Nephron (organoid): ENCODE measurements around the gene NBEAL1.
"Not testable (repeated sequence)": the region's sequence is repeated elsewhere in the genome, so short reads cannot be mapped to it uniquely, and the experiment has no call there.

ENCODE experiments used
- H3K27ac Mint-ChIP-seq, 3 experiments: 2 replicates each; pipeline ENCODE4 v1.8.0; 2020; ENCODE audit warnings: mixed read lengths in 3 of 3, mild to moderate bottlenecking in 2 of 3, moderate library complexity in 1 of 3
- H3K27me3 Mint-ChIP-seq: 2 replicates; pipeline ENCODE4 v1.8.0; 2021; ENCODE audit warnings: low read depth, mild to moderate bottlenecking, moderate library complexity, mixed read lengths
- H3K36me3 Mint-ChIP-seq: 2 replicates; pipeline ENCODE4 v1.8.0; 2020; ENCODE audit warnings: low read depth, mixed read lengths
- H3K4me1 Mint-ChIP-seq: 2 replicates; pipeline ENCODE4 v1.8.0; 2020; ENCODE audit warnings: mixed read lengths
- H3K4me3 Mint-ChIP-seq, 3 experiments: 2 replicates each; pipeline ENCODE4 v1.8.0; 2020; ENCODE audit warnings: mild to moderate bottlenecking in 3 of 3, mixed read lengths in 3 of 3, moderate library complexity in 2 of 3
- H3K9me3 Mint-ChIP-seq: 2 replicates; pipeline ENCODE4 v1.8.0; 2020; ENCODE audit warnings: mixed read lengths
- CTCF ChIP-seq, 3 experiments: fragments of 200-600 bp; sonication (generic); IDR thresholded peaks; one replicate each; pipeline ENCODE4 v1.5.0; 2021; ENCODE audit warnings: antibody characterized with exemption in 3 of 3; ENCODE audit not compliant: unreplicated experiment in 3 of 3

NBEAL1 gene

GRCh38 chr2:203033395-203033794 lies 18.7 kb downstream of the NBEAL1 start:
- H3K9me3 Mint-ChIP-seq: no peaks in the 10 kb centered on the region
- no peak overlapping the region for H3K4me3 Mint-ChIP-seq
- H3K4me1 Mint-ChIP-seq: peaks cover 15% of the 10 kb centered on the region
- peaks cover 5% of the 10 kb centered on the region for H3K27me3 Mint-ChIP-seq
- H3K36me3 Mint-ChIP-seq: peaks cover 9% of the 10 kb centered on the region
- peak overlapping the region in 1 of 3 experiments; percentile 37 for H3K27ac Mint-ChIP-seq
- TF ChIP-seq CTCF (IDR thresholded peaks at IDR 0.05; ENCODE audit: unreplicated experiment in 3 of 3): no peak

GRCh38 chr2:203035879-203036470 lies 21.3 kb downstream of the NBEAL1 start:
- peaks cover 17% of the 10 kb centered on the region for H3K4me1 Mint-ChIP-seq
- H3K27me3 Mint-ChIP-seq: peaks cover 5% of the 10 kb centered on the region
- H3K27ac Mint-ChIP-seq: no peak overlapping the region
- no peaks in the 10 kb centered on the region for H3K9me3 Mint-ChIP-seq
- H3K36me3 Mint-ChIP-seq: peaks cover 10% of the 10 kb centered on the region
- no peak for TF ChIP-seq CTCF (IDR thresholded peaks at IDR 0.05; ENCODE audit: unreplicated experiment in 3 of 3)
- no peak overlapping the region for H3K4me3 Mint-ChIP-seq

- Mint-ChIP-seq H3K36me3 (peaks cover 16% of the 10 kb centered on the region), H3K4me1 (peaks cover 21% of the 10 kb centered on the region), H3K4me3 (no peak overlapping the region), H3K27me3 (peaks cover 5% of the 10 kb centered on the region), H3K27ac (no peak overlapping the region), H3K9me3 (no peaks in the 10 kb centered on the region)
- TF ChIP-seq CTCF (IDR thresholded peaks at IDR 0.05; ENCODE audit: unreplicated experiment in 3 of 3): no peak
Measured at GRCh38 chr2:203037026-203037425, 22.4 kb downstream of the NBEAL1 start.

- Mint-ChIP-seq H3K4me1 (peaks cover 18% of the 10 kb centered on the region), H3K27ac (no peak overlapping the region), H3K36me3 (peaks cover 27% of the 10 kb centered on the region), H3K4me3 (no peak overlapping the region), H3K27me3 (peaks cover 5% of the 10 kb centered on the region), H3K9me3 (no peaks in the 10 kb centered on the region)
- no peak for TF ChIP-seq CTCF (IDR thresholded peaks at IDR 0.05; ENCODE audit: unreplicated experiment in 3 of 3)
Measured at GRCh38 chr2:203038586-203038985, 23.9 kb downstream of the NBEAL1 start.

GRCh38 chr2:203039211-203039610 lies 24.5 kb downstream of the NBEAL1 start:
- Mint-ChIP-seq H3K36me3 (peaks cover 27% of the 10 kb centered on the region), H3K4me1 (peaks cover 14% of the 10 kb centered on the region)
- H3K4me3 Mint-ChIP-seq, H3K9me3 Mint-ChIP-seq, H3K27ac Mint-ChIP-seq, H3K27me3 Mint-ChIP-seq: not testable (repeated sequence)

GRCh38 chr2:203040966-203041521 lies 26.4 kb downstream of the NBEAL1 start:
- Mint-ChIP-seq H3K4me1 (peaks cover 14% of the 10 kb centered on the region), H3K27ac (peak overlapping the region; percentile 67 to 96 (median 90)), H3K4me3 (no peak overlapping the region), H3K27me3 (no peaks in the 10 kb centered on the region), H3K9me3 (no peaks in the 10 kb centered on the region), H3K36me3 (peaks cover 30% of the 10 kb centered on the region)
- no peak for TF ChIP-seq CTCF (IDR thresholded peaks at IDR 0.05; ENCODE audit: unreplicated experiment in 3 of 3)
